Fibroblast of lung (primary cell): ENCODE results near the gene STOML1. TPM values are rescaled to one million over a fixed set of nuclear protein-coding genes. Genes with fewer than 3 reads are reported as not detected.

ENCODE experiments used
- DNase-seq, 2 donors: peaks; one replicate each; pipeline versions ENCODE4 v3.0.0 to v3.0.0-alpha.2; 2010; ENCODE audit warnings: low read depth in 2 of 2
- H2AFZ ChIP-seq: 2 replicates; pipeline ENCODE4 v1.5.1; 2012; ENCODE audit warnings: low read length, control low read depth, inconsistent platforms
- H3K27ac ChIP-seq: 2 replicates; pipeline ENCODE4 v1.5.1; 2011; ENCODE audit warnings: low read length, control low read depth; ENCODE audit not compliant: insufficient read depth
- H3K27me3 ChIP-seq: 2 replicates; pipeline ENCODE4 v1.5.1; 2011; ENCODE audit warnings: mild to moderate bottlenecking, low read length; ENCODE audit not compliant: control insufficient read depth, insufficient read depth
- H3K36me3 ChIP-seq: 2 replicates; pipeline ENCODE4 v1.5.1; 2011; ENCODE audit warnings: low read length; ENCODE audit not compliant: control insufficient read depth, insufficient read depth
- H3K4me1 ChIP-seq: 2 replicates; pipeline ENCODE4 v1.5.1; 2011; ENCODE audit warnings: low read length; ENCODE audit not compliant: control insufficient read depth, insufficient read depth; ENCODE audit errors: extremely low read depth
- H3K4me2 ChIP-seq: 2 replicates; pipeline ENCODE4 v1.5.1; 2011; ENCODE audit warnings: low read length, control low read depth; ENCODE audit not compliant: insufficient read depth; ENCODE audit errors: extremely low read depth
- H3K4me3 ChIP-seq, 4 experiments: fragments of 200-600 bp in 1 of 4; sonication (generic) in 1 of 4; replicated peaks in 1 of 4; 2 replicates each; pipeline ENCODE4 v1.5.1; 2011 to 2016; ENCODE audit warnings: low read length in 4 of 4, low read depth in 3 of 4, mild to moderate bottlenecking in 3 of 4, control low read depth in 2 of 4, inconsistent platforms in 1 of 4, mixed read lengths in 1 of 4; ENCODE audit not compliant: insufficient read depth in 1 of 4; ENCODE audit errors: control extremely low read depth in 1 of 4
- H3K79me2 ChIP-seq: 2 replicates; pipeline ENCODE4 v1.5.1; 2012; ENCODE audit warnings: mild to moderate bottlenecking, low read length, inconsistent platforms; ENCODE audit not compliant: control insufficient read depth, insufficient read depth
- H3K9ac ChIP-seq: 2 replicates; pipeline ENCODE4 v1.5.1; 2011; ENCODE audit warnings: mild to moderate bottlenecking, low read length, control low read depth; ENCODE audit not compliant: insufficient read depth
- H3K9me3 ChIP-seq: 2 replicates; pipeline ENCODE4 v1.5.1; 2012; ENCODE audit warnings: low read depth, low read length; ENCODE audit not compliant: control insufficient read depth, insufficient read depth
- H4K20me1 ChIP-seq: 2 replicates; pipeline ENCODE4 v1.5.1; 2011; ENCODE audit warnings: low read length; ENCODE audit not compliant: control insufficient read depth, insufficient read depth; ENCODE audit errors: extremely low read depth
- EZH2 ChIP-seq: IDR thresholded peaks from 2 replicates; pipeline ENCODE4 v1.5.1; 2012; ENCODE audit warnings: low read length, control low read depth, mild to moderate bottlenecking; ENCODE audit errors: missing control alignments
- polyA plus RNA-seq, 2 donors: library from polyadenylated mRNA; depleted of rRNA in 1 of 2; stranded (reverse) in 1 of 2; unstranded in 1 of 2; fragments of >200 nt; gene quantifications; 2 replicates each; pipeline ENCODE4 v1.2.1, GENCODE V29; 2011 to 2012; ENCODE audit warnings: missing spikeins in 1 of 2
- total RNA-seq: library from RNA; depleted of rRNA; stranded (reverse); fragments of >200 nt; gene quantifications from 2 replicates; pipeline ENCODE4 v1.2.1, GENCODE V29; 2014
- TF ChIP-seq, protein P1 (sequence below), 2 donors: IDR thresholded peaks in 1 of 2; conservative IDR thresholded peaks in 1 of 2; 1 replicate in 1 of 2; 2 replicates in 1 of 2; pipeline ENCODE4 v1.5.1; 2011 to 2012; ENCODE audit warnings: low read length in 2 of 2, control low read depth in 1 of 2, inconsistent platforms in 1 of 2, low read depth in 1 of 2, mild to moderate bottlenecking in 1 of 2

Gene STOML1
- total and polyA plus RNA-seq, 2 donors (not counting 1 experiment from before 2014, with no cell fraction given) = 9.8 to 24.8 TPM

DNA sequence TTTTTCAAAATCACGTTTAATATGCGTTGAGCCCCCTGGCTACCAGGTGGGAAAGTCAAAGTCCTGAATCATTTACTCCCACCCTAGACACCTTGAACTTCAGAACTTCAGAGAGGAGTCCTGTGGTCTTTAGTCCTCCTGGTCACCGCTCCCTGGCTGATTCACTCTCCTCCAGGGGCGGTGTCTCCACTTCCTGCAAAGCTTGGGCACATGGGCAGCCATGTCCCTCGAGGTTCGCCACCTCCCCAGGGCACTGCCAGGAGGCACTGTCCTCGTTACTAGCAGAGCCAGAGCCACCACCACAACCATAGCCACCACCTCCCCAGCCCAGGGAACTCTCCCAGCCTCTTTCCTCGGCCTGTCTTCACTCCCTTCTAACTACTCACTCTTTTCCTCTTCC, 34.8 kb downstream of the STOML1 start:
- no peak for DNase-seq
- Histone ChIP-seq H3K36me3 (peaks cover 11% of the 10 kb centered on the region), H3K4me2 (no peak overlapping the region), H4K20me1 (no peaks in the 10 kb centered on the region), H3K79me2 (no peaks in the 10 kb centered on the region), H3K4me1 (peaks cover 22% of the 10 kb centered on the region), H3K27ac (peak overlapping the region; percentile 39), H3K27me3 (no peaks in the 10 kb centered on the region), H3K9ac (no peak overlapping the region), H2AFZ (no peak overlapping the region), H3K4me3 (no peak overlapping the region), H3K9me3 (no peaks in the 10 kb centered on the region)
- no peak for TF ChIP-seq EZH2
- TF ChIP-seq, protein P1, sequence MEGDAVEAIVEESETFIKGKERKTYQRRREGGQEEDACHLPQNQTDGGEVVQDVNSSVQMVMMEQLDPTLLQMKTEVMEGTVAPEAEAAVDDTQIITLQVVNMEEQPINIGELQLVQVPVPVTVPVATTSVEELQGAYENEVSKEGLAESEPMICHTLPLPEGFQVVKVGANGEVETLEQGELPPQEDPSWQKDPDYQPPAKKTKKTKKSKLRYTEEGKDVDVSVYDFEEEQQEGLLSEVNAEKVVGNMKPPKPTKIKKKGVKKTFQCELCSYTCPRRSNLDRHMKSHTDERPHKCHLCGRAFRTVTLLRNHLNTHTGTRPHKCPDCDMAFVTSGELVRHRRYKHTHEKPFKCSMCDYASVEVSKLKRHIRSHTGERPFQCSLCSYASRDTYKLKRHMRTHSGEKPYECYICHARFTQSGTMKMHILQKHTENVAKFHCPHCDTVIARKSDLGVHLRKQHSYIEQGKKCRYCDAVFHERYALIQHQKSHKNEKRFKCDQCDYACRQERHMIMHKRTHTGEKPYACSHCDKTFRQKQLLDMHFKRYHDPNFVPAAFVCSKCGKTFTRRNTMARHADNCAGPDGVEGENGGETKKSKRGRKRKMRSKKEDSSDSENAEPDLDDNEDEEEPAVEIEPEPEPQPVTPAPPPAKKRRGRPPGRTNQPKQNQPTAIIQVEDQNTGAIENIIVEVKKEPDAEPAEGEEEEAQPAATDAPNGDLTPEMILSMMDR (conservative IDR thresholded peaks at IDR 0.05 in 1 of 2, IDR thresholded peaks at IDR 0.05 in 1 of 2; ENCODE audit: low read depth in 1 of 2, low read length in 2 of 2) = no peak

DNA sequence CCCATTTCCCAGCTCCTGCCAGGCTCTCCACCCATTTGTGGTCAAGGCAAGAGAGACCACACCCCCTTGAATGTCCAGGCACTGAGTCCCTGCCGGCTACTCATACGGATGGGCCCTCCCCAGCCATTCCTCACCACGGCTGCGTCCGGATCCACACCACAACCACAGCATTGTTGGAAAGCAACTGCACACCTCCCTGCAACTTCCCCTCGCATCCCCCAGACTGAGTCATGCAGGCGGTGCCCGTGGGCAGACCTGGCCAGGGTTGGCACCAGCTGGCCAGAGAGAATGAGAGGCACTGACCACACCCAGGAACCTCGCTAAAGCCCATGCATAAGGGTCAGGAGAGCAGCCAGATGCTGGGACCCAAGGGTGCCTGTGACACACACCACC, 35.4 kb downstream of the STOML1 start:
- peaks cover 26% of the 10 kb centered on the region for H3K4me1 ChIP-seq
- H3K9me3 ChIP-seq = no peaks in the 10 kb centered on the region
- no peak overlapping the region for H2AFZ ChIP-seq
- TF ChIP-seq EZH2 = no peak
- TF ChIP-seq, protein P1 (conservative IDR thresholded peaks at IDR 0.05 in 1 of 2, IDR thresholded peaks at IDR 0.05 in 1 of 2; ENCODE audit: low read depth in 1 of 2, low read length in 2 of 2) = no peak
- DNase-seq = peak; percentile 84 to 98
- H4K20me1 ChIP-seq = no peaks in the 10 kb centered on the region
- H3K27me3 ChIP-seq = no peaks in the 10 kb centered on the region
- H3K36me3 ChIP-seq = peaks cover 14% of the 10 kb centered on the region
- H3K27ac ChIP-seq = peak overlapping the region; percentile 70
- no peak overlapping the region for H3K4me3 ChIP-seq
- no peak overlapping the region for H3K9ac ChIP-seq
- H3K79me2 ChIP-seq = no peaks in the 10 kb centered on the region
- H3K4me2 ChIP-seq = peak overlapping the region; percentile 73

DNA sequence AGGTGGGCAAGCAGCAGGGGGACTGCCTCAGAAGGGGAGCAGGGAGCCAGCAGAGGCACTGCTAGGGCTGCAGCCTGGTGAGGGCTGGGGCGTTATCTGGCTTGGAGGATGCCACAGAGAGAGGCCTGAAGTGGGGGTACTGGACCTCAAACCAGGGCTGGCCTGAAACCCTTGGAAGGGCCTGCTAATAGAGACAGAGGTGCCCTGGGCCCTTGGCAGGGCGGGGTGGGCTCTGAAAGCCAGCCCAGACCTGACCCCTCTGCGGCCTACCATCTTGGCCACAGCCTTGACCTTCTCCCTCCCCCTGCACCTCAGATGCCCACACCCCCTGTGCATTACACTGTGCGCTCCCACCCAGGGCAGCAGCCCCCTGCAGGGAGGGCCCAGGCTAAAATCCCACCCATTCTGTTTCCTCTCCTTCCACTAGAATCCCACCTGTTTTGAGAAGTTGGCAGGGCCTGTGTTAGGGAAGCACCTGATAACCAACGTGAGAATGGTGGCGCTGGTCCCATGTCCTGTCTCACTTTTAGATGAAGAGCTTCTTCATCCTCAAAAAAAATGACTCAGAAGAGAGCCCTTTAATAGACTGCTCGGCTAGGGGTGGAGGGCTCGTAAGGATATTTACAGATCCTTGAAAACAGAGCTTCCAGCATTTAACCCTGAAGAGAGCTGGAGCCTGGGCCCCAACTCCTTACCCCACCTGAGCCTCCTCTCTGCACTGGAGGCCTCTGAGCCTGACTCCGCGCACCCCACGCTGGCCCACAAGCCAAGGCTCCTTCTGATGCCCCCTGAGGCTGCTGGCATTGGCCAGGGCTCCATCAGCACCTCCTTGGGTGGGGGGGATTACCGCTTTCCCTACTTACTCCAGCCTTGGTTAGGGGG, 36.0 kb downstream of the STOML1 start:
- Histone ChIP-seq H3K9me3 (no peaks in the 10 kb centered on the region), H3K27me3 (no peaks in the 10 kb centered on the region), H3K9ac (no peak overlapping the region), H3K79me2 (no peaks in the 10 kb centered on the region), H3K27ac (peak overlapping the region; percentile 70), H3K4me3 (no peak overlapping the region), H3K4me2 (peak overlapping the region; percentile 73), H4K20me1 (no peaks in the 10 kb centered on the region), H3K36me3 (peaks cover 16% of the 10 kb centered on the region), H2AFZ (no peak overlapping the region), H3K4me1 (peaks cover 31% of the 10 kb centered on the region)
- no peak for DNase-seq
- TF ChIP-seq, protein P1 (conservative IDR thresholded peaks at IDR 0.05 in 1 of 2, IDR thresholded peaks at IDR 0.05 in 1 of 2; ENCODE audit: low read depth in 1 of 2, low read length in 2 of 2) = no peak
- TF ChIP-seq EZH2 = no peak
